NCI-H2227 (cell line): Measurements from ENCODE around the gene ASB1.

Experiments used
- DNase-seq: peaks from one replicate; lab custom pipeline; 2025; ENCODE audit not compliant: unreplicated experiment; lab: John Stamatoyannopoulos, UW

The ASB1 gene

DNA sequence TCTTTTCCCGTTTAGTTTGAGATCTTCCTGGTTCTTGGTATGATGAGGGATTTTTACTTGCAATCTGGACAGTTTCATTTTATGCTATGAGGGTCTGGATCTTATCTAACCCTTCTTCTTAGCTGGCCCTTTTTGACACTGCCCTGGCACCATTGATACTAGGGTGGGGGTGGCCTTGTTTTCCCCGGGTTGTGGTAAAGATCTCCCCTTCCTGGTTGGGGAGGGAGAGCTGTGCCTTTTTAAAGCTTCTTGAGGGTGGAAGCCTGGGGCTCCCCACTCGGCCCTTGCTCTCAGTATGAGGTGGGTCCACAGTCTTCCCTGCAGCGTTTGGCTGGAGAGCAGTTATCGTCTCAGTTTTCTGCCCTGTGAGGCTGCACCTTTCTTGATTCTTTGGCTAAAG lies 66.1 kb downstream of the ASB1 start:
- no peak for DNase-seq

GRCh38 chr2:238493411-238493810 lies 66.7 kb downstream of the ASB1 start:
- DNase-seq, result no peak

DNA sequence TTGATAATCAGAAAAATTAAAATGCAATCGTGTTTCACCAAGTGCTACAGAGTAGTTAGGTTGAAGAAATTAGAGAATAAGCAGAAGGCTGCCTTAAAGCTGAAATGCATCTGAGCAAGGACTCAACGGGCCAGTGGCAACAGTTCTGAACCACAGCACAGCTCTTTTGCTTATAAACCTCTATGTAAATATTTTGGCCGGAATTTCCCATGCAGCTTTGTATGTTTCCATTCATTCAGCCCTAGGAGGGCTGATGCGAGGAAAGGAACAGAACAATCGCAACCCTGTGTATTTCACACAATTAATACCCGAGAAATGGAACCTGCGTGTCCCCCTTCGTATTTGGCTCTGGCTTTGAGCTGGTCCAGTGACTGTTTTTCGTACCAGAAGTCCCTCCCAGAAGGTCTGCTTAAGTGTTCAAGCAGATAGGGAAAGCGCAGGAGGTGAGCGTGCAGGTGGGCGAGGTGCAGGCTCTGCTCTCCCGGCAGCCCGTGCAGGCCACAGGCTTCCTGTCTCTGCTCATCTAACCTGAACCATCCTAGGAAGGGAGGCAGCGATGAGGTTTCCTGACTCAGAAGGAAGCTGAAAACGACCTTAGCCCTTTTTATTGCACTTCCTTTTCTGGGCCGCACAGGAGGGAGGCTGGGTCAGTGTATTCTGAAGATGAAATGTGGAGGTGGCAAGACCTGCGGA lies 67.3 kb downstream of the ASB1 start:
- no peak for DNase-seq

DNA sequence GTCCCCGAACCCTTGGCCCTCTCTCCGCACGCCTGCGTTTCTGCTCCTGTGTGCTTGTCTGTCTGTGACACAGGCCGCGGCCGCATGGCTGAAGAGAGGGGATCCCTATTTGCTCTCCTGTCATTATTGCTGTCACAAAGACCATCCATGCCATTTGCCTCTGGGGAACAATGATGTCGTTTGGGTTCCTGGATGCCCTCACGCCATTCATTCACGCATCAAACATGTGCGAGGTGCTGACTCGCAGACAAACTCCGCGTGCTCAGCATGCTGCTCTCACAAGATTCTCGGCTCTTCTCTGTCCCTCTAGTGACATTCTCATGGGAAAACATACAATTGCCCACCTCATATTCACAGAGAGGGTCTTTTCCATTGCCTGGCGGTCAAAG lies 67.8 kb downstream of the ASB1 start:
- DNase-seq, result no peak

GRCh38 chr2:238495422-238495821 lies 68.7 kb downstream of the ASB1 start:
- DNase-seq, result no peak

GRCh38 chr2:238496756-238497609 lies 70.3 kb downstream of the ASB1 start:
- no peak for DNase-seq

DNA sequence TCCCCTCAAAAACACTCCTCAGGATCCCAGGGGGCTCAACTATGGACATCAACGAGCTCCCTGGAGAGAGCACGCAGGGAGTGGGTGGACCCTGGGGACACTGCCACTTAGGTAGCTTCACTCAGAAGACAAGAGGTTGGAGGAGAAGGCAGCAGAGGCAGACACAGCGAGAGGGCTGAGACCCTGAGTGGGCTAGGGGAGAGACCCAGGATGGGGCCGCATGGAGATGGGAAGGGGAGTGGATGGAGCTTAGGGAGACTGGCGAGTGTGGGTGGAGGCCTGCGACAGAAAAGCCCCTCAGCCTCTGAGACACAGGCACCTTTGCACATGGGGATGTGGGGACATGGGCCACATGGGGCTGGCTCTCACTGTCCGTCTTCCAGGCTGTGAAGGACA lies 70.9 kb downstream of the ASB1 start:
- DNase-seq, result no peak

DNA sequence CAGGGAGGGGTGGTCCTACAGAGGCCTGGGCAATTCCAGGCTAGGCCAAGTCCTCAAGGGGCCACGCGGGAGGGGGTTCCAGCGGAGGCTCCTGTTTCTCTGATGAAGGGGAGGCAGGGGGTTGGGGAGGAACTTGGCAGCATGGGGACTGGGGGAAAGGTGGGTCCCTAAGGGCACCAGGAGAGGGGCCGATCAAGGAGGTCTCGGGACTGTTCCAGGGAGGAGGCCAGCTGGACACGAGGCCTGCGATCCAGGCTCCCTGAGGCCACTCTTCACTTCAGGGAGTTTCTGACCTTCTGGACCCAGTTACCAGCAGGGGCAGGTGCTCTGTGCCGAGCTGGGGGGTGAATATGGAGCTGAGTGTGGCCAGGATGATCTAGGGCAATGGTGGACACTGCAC lies 71.5 kb downstream of the ASB1 start:
- no peak for DNase-seq

DNA sequence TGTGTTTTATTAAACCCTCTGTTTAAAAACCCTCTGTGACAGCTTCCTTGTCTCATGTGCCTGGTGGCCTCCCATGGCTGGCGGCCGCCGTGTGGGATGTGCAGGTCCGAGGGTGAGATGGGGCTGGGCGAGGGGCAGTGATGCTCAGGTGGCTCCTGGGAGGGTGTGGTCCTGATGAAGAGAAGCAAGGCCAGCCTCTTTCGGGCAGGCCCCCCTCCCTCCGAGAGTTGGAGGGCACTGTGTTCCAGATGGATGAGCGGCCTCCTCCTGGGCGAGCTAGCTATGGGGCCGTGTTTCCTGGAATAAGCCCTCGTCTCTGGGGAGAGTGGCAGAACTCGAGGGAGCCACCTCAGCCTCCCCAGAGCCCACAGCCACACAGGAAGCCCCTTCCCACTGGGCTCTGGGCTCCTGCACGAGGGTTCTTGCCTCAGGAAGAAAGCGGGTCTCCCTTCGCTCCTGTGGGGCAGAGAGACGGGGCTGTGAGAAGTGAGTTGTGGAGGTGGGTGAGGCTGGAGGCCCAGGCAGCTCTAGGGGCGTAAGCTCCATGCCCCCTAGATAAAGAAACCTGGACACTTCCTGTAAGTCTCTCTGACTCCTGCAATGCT lies 72.1 kb downstream of the ASB1 start:
- no peak for DNase-seq

- DNase-seq, result no peak
Measured at GRCh38 chr2:238499731-238500580, 73.2 kb downstream of the ASB1 start.

DNA sequence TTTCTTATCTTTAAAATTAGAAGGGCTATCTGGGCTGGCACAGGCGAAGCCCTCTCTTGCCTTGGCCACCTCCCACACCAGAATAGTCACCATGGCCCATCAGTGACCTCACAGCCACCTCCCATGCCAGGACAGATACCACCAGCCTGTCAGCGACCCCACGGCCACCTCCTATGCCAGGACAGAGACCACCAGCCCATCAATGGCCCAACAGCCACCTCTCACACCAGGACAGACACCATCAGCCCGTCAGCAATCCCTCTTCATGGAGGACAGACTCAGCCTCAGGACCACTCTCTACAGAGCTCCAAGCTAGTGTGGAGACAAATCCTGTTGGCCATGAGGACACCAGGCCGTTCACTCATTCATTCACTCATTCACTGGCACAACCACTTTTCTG lies 74.6 kb downstream of the ASB1 start:
- DNase-seq, result no peak
